HepG2 (cell line): ENCODE data around the gene CDC42SE1. TPM values are rescaled to one million over a fixed set of nuclear protein-coding genes. Genes with fewer than 3 reads are reported as not detected.

ENCODE experiments used
- CEBPG ChIP-seq: IDR thresholded peaks from 2 replicates; pipeline ENCODE4 v1.6.1; 2016
- FOXK1 ChIP-seq: sonication (generic); formaldehyde crosslinking; IDR thresholded peaks from 2 replicates; pipeline ENCODE4 v1.4.0; 2020; ENCODE audit warnings: low read depth, missing genetic modification reagents, borderline replicate concordance
- MAZ ChIP-seq, 2 experiments: sonication (generic) in 1 of 2; formaldehyde crosslinking in 1 of 2; IDR thresholded peaks; 2 replicates each; pipeline versions ENCODE4 v1.5.0 to v1.6.1; 2012 to 2020; ENCODE audit warnings: low read depth in 2 of 2, mild to moderate bottlenecking in 2 of 2, borderline replicate concordance in 1 of 2, improper control_type of control experiment in 1 of 2, low read length in 1 of 2, missing genetic modification reagents in 1 of 2, moderate library complexity in 1 of 2
- MIER2 ChIP-seq: IDR thresholded peaks from 2 replicates; pipeline ENCODE4 v1.6.1; 2016; ENCODE audit warnings: missing biosample characterization, missing genetic modification reagents
- NFKBIZ ChIP-seq: IDR thresholded peaks from 2 replicates; pipeline ENCODE4 v1.6.1; 2018; ENCODE audit warnings: missing genetic modification reagents, missing compliant biosample characterization
- POLR2AphosphoS5 ChIP-seq: IDR thresholded peaks from 2 replicates; pipeline ENCODE4 v1.6.1; 2012; ENCODE audit warnings: low read depth, low read length
- RCOR2 ChIP-seq: IDR thresholded peaks from 2 replicates; pipeline ENCODE4 v1.6.1; 2016; ENCODE audit warnings: missing biosample characterization, missing genetic modification reagents
- SALL2 ChIP-seq: sonication (generic); formaldehyde crosslinking; IDR thresholded peaks from 2 replicates; pipeline ENCODE4 v1.8.1; 2023; ENCODE audit warnings: mild to moderate bottlenecking, missing genetic modification reagents, inconsistent platforms
- SAP130 ChIP-seq: IDR thresholded peaks from 2 replicates; pipeline ENCODE4 v1.6.1; 2016; ENCODE audit warnings: low read depth
- SNAI1 ChIP-seq: sonication (generic); formaldehyde crosslinking; IDR thresholded peaks from 2 replicates; pipeline ENCODE4 v1.5.0; 2020; ENCODE audit warnings: mild to moderate bottlenecking, missing genetic modification reagents, borderline replicate concordance
- SOX13 ChIP-seq, 3 experiments: fragments of 450-650 bp in 1 of 3; sonication (generic) in 1 of 3; formaldehyde crosslinking in 1 of 3; IDR thresholded peaks in 2 of 3; conservative IDR thresholded peaks in 1 of 3; 2 replicates each; pipeline versions ENCODE4 v1.5.0 to v1.6.1; 2016 to 2020; ENCODE audit warnings: antibody characterized with exemption in 1 of 3, mild to moderate bottlenecking in 1 of 3, missing compliant biosample characterization in 1 of 3, missing genetic modification reagents in 1 of 3, moderate library complexity in 1 of 3
- TAF1 ChIP-seq: sonication (generic); formaldehyde crosslinking; IDR thresholded peaks from 2 replicates; pipeline ENCODE4 v1.4.0; 2020; ENCODE audit warnings: missing genetic modification reagents
- TBL1XR1 ChIP-seq: fragments of 150-350 bp; IDR thresholded peaks from 2 replicates; pipeline ENCODE4 v1.6.1; 2014; ENCODE audit warnings: borderline replicate concordance, low read length; ENCODE audit not compliant: partially characterized antibody
- ZBED4 ChIP-seq: sonication (generic); formaldehyde crosslinking; IDR thresholded peaks from 2 replicates; pipeline ENCODE4 v1.4.0; 2020; ENCODE audit warnings: missing genetic modification reagents, borderline replicate concordance
- ZC3H4 ChIP-seq: sonication (generic); formaldehyde crosslinking; IDR thresholded peaks from 2 replicates; pipeline ENCODE4 v1.4.0; 2020; ENCODE audit warnings: missing genetic modification reagents, borderline replicate concordance
- ZKSCAN8 ChIP-seq: IDR thresholded peaks from 2 replicates; pipeline ENCODE4 v1.6.1; 2016; ENCODE audit warnings: borderline replicate concordance, missing genetic modification reagents, missing compliant biosample characterization
- ZMYM3 ChIP-seq: sonication (generic); formaldehyde crosslinking; IDR thresholded peaks from 2 replicates; pipeline ENCODE4 v1.5.1; 2020; ENCODE audit warnings: mild to moderate bottlenecking, missing genetic modification reagents
- ZNF225 ChIP-seq: sonication (generic); formaldehyde crosslinking; IDR thresholded peaks from 2 replicates; pipeline ENCODE4 v1.4.0; 2020; ENCODE audit warnings: mild to moderate bottlenecking, missing genetic modification reagents
- ZNF546 ChIP-seq: sonication (generic); formaldehyde crosslinking; conservative IDR thresholded peaks from 2 replicates; pipeline ENCODE4 v1.8.1; 2023; ENCODE audit warnings: mild to moderate bottlenecking, missing genetic modification reagents
- ZSCAN31 ChIP-seq: sonication (generic); formaldehyde crosslinking; IDR thresholded peaks from 2 replicates; pipeline ENCODE4 v1.5.0; 2020; ENCODE audit warnings: low read depth, mild to moderate bottlenecking, missing genetic modification reagents
- polyA plus RNA-seq, 8 experiments: library from polyadenylated mRNA; depleted of rRNA in 3 of 8; stranded (reverse) in 7 of 8; unstranded in 1 of 8; fragments of >200 nt; fragmentation: Illumina TruSeq in 4 of 8; extraction: Trizol in 4 of 8; gene quantifications; 2 replicates each; pipeline versions ENCODE4 v1.2.1 to v1.2.3, GENCODE V29; 2011 to 2016; ENCODE audit warnings: low read depth in 4 of 8, missing spikeins in 1 of 8, mixed read lengths in 1 of 8; ENCODE audit not compliant: insufficient read depth in 1 of 8
- total RNA-seq, 5 experiments: library from RNA; depleted of rRNA; stranded (reverse); fragments of >200 nt; fragmentation: Illumina TruSeq; extraction: Trizol; gene quantifications; 2 replicates each; pipeline ENCODE4 v1.2.3, GENCODE V29; 2016; ENCODE audit warnings: low read depth in 1 of 5
- TF ChIP-seq, protein P1 (sequence below): sonication (generic); IDR thresholded peaks from 2 replicates; pipeline ENCODE4 v1.6.1; 2016; ENCODE audit warnings: low read depth, borderline replicate concordance

Gene CDC42SE1
- total and polyA plus RNA-seq, 2 of the 13 experiments (the other 11 are each of a cell fraction or from before 2014, with no cell fraction given) = 17.6 to 17.9 TPM

DNA sequence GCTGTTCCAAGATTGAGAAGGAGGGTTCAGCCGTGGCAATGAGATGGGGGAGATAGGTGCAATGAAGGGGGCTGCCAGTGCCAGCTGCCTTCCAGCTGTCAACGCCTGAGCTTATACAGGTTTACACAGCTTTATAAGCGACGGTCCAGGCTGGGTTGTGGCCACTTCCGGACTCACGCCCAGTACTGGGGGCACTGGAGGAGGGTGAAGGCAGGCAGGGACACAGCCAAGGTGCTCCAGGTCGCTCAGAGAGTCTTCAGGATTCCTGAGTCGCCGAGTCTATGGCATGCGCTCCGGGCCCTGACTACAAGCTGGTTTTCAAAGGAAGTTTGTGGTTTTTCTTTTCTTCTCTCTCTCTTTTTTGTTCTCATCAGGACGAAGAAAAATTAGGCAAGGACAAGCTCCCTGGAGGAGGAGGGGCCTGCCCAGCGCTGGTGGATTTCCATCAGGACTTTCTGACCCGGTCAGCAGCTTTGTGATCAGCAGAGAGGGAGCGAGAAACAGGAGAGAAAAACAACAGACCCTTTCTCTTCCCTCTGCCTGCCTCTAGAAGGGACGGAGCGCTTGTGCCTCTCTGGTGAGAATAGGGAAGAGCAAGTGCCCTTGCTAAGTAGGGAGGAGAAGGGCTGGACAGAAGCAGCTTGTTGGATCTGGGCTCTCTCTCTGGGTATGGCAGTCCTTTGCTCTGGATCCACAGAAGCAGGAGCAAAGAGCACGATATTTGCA, 52.9 kb downstream of the CDC42SE1 start, which contains the start of gene MINDY1 (continued):
- TF ChIP-seq, protein P1, sequence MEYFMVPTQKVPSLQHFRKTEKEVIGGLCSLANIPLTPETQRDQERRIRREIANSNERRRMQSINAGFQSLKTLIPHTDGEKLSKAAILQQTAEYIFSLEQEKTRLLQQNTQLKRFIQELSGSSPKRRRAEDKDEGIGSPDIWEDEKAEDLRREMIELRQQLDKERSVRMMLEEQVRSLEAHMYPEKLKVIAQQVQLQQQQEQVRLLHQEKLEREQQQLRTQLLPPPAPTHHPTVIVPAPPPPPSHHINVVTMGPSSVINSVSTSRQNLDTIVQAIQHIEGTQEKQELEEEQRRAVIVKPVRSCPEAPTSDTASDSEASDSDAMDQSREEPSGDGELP = peak; percentile 54; the same call in 1 of the 2 replicates
- TF ChIP-seq MAZ (IDR thresholded peaks at IDR 0.05; ENCODE audit: borderline replicate concordance, low read depth, low read length) (no peak), MAZ (CRISPR knock-in tag; IDR thresholded peaks at IDR 0.05; ENCODE audit: low read depth) (peak; percentile 3; the same call in 1 of the 2 replicates), ZKSCAN8 (peak; percentile 52; the same call in 1 of the 2 replicates), ZNF225 (CRISPR knock-in tag) (no peak), ZSCAN31 (0 out of 2 replicates have a peak, but pooled peaks have one; percentile 60), POLR2AphosphoS5 (peak; percentile 71), FOXK1 (CRISPR knock-in tag) (no peak), NFKBIZ (CRISPR knock-in tag) (no peak), CEBPG (CRISPR knock-in tag) (peak; percentile 23), TAF1 (CRISPR knock-in tag) (peak; percentile 61; the same call in 1 of the 2 replicates), SOX13 (IDR thresholded peaks at IDR 0.05) (no peak), SOX13 (CRISPR knock-in tag; conservative IDR thresholded peaks at IDR 0.05 in 1 of 2, IDR thresholded peaks at IDR 0.05 in 1 of 2) (peak in 1 of 2 experiments; percentile 64; a peak in 2 of 4 replicates), SALL2 (CRISPR knock-in tag) (no peak), ZMYM3 (CRISPR knock-in tag) (peak; percentile 44; the same call in 1 of the 2 replicates), ZNF546 (CRISPR knock-in tag) (0 out of 2 replicates have a peak, but pooled peaks have one; percentile 17), MIER2 (CRISPR knock-in tag) (peak; percentile 80), SAP130 (peak; percentile 3; the same call in 1 of the 2 replicates), TBL1XR1 (peak; percentile 31), RCOR2 (0 out of 2 replicates have a peak, but pooled peaks have one; percentile 9), ZBED4 (CRISPR knock-in tag) (0 out of 2 replicates have a peak, but pooled peaks have one; percentile 56), SNAI1 (CRISPR knock-in tag) (0 out of 2 replicates have a peak, but pooled peaks have one; percentile 28), ZC3H4 (CRISPR knock-in tag) (no peak)
